ENCODE data around the gene PLA2G15.

PLA2G15 gene

GRCh38 chr16:68281368-68282063, 36.3 kb downstream of the PLA2G15 start:
- no peak overlapping the region for H3K4me3 ChIP-seq (ENCODE audit: low read length in 2 of 2)
- H3K9me3 ChIP-seq (ENCODE audit: control insufficient read depth in 2 of 2, low read length in 2 of 2) = no peaks in the 10 kb centered on the region
- no peaks in the 10 kb centered on the region for H3K27me3 ChIP-seq (ENCODE audit: control insufficient read depth in 1 of 2, insufficient read depth in 2 of 2, low read length in 2 of 2)
- H3K4me1 ChIP-seq (ENCODE audit: control insufficient read depth, insufficient read depth, low read length) = peaks cover 11% of the 10 kb centered on the region
- H3K9ac ChIP-seq (ENCODE audit: low read length in 2 of 2) = no peak overlapping the region
- peaks cover under 1 to 20% of the 10 kb centered on the region in 2 donors for H3K36me3 ChIP-seq (ENCODE audit: control insufficient read depth in 2 of 2, insufficient read depth in 2 of 2, low read length in 2 of 2)
- no peak overlapping the region for H3K27ac ChIP-seq (ENCODE audit: low read length)

- Histone ChIP-seq H3K36me3 (ENCODE audit: control insufficient read depth in 2 of 2, insufficient read depth in 2 of 2, low read length in 2 of 2) (peaks cover 3 to 20% of the 10 kb centered on the region in 2 donors), H3K4me3 (ENCODE audit: low read length in 2 of 2) (no peak overlapping the region), H3K9me3 (ENCODE audit: control insufficient read depth in 2 of 2, low read length in 2 of 2) (no peaks in the 10 kb centered on the region), H3K9ac (ENCODE audit: low read length in 2 of 2) (no peak overlapping the region), H3K27ac (ENCODE audit: low read length) (no peak overlapping the region), H3K4me1 (ENCODE audit: control insufficient read depth, insufficient read depth, low read length) (peaks cover 9% of the 10 kb centered on the region), H3K27me3 (ENCODE audit: control insufficient read depth in 1 of 2, insufficient read depth in 2 of 2, low read length in 2 of 2) (no peaks in the 10 kb centered on the region)
Measured at GRCh38 chr16:68282064-68282452, 36.9 kb downstream of the PLA2G15 start.

- H3K4me1 ChIP-seq (ENCODE audit: control insufficient read depth, insufficient read depth, low read length) = peaks cover 19% of the 10 kb centered on the region
- H3K27me3 ChIP-seq (ENCODE audit: control insufficient read depth in 1 of 2, insufficient read depth in 2 of 2, low read length in 2 of 2) = no peaks in the 10 kb centered on the region
Measured at GRCh38 chr16:68283346-68283745, 38.2 kb downstream of the PLA2G15 start.

GRCh38 chr16:68283801-68284598, 38.8 kb downstream of the PLA2G15 start:
- H3K9ac ChIP-seq (ENCODE audit: low read length in 2 of 2) = no peak overlapping the region
- no peaks in the 10 kb centered on the region for H3K27me3 ChIP-seq (ENCODE audit: control insufficient read depth in 1 of 2, insufficient read depth in 2 of 2, low read length in 2 of 2)
- peaks cover 19% of the 10 kb centered on the region for H3K4me1 ChIP-seq (ENCODE audit: control insufficient read depth, insufficient read depth, low read length)
- peaks cover 13 to 30% of the 10 kb centered on the region in 2 donors for H3K36me3 ChIP-seq (ENCODE audit: control insufficient read depth in 2 of 2, insufficient read depth in 2 of 2, low read length in 2 of 2)
- H3K4me3 ChIP-seq (ENCODE audit: low read length in 2 of 2) = no peak overlapping the region
- no peak overlapping the region for H3K27ac ChIP-seq (ENCODE audit: low read length)
- H3K9me3 ChIP-seq (ENCODE audit: control insufficient read depth in 2 of 2, low read length in 2 of 2) = no peaks in the 10 kb centered on the region

More at GRCh38 chr16:68283346-68283745, 38.2 kb downstream of the PLA2G15 start:
- Histone ChIP-seq H3K36me3 (ENCODE audit: control insufficient read depth in 2 of 2, insufficient read depth in 2 of 2, low read length in 2 of 2) (peaks cover 13 to 30% of the 10 kb centered on the region in 2 donors), H3K4me3 (ENCODE audit: low read length in 2 of 2) (no peak overlapping the region), H3K9ac (ENCODE audit: low read length in 2 of 2) (no peak overlapping the region), H3K27ac (ENCODE audit: low read length) (no peak overlapping the region), H3K9me3 (ENCODE audit: control insufficient read depth in 2 of 2, low read length in 2 of 2) (no peaks in the 10 kb centered on the region)

GRCh38 chr16:68284847-68285246, 39.7 kb downstream of the PLA2G15 start:
- H3K9ac ChIP-seq (ENCODE audit: low read length in 2 of 2) = no peak overlapping the region
- peaks cover 13 to 28% of the 10 kb centered on the region in 2 donors for H3K36me3 ChIP-seq (ENCODE audit: control insufficient read depth in 2 of 2, insufficient read depth in 2 of 2, low read length in 2 of 2)
- no peak overlapping the region for H3K27ac ChIP-seq (ENCODE audit: low read length)
- no peaks in the 10 kb centered on the region for H3K27me3 ChIP-seq (ENCODE audit: control insufficient read depth in 1 of 2, insufficient read depth in 2 of 2, low read length in 2 of 2)
- H3K4me1 ChIP-seq (ENCODE audit: control insufficient read depth, insufficient read depth, low read length) = peaks cover 19% of the 10 kb centered on the region
- H3K4me3 ChIP-seq (ENCODE audit: low read length in 2 of 2) = no peak overlapping the region
- H3K9me3 ChIP-seq (ENCODE audit: control insufficient read depth in 2 of 2, low read length in 2 of 2) = no peaks in the 10 kb centered on the region

- H3K9me3 ChIP-seq (ENCODE audit: control insufficient read depth in 2 of 2, low read length in 2 of 2) = no peaks in the 10 kb centered on the region
- H3K4me3 ChIP-seq (ENCODE audit: low read length in 2 of 2) = no peak overlapping the region
- no peak overlapping the region for H3K9ac ChIP-seq (ENCODE audit: low read length in 2 of 2)
- H3K4me1 ChIP-seq (ENCODE audit: control insufficient read depth, insufficient read depth, low read length) = peaks cover 19% of the 10 kb centered on the region
- no peaks in the 10 kb centered on the region for H3K27me3 ChIP-seq (ENCODE audit: control insufficient read depth in 1 of 2, insufficient read depth in 2 of 2, low read length in 2 of 2)
- H3K36me3 ChIP-seq (ENCODE audit: control insufficient read depth in 2 of 2, insufficient read depth in 2 of 2, low read length in 2 of 2) = peaks cover 16 to 29% of the 10 kb centered on the region in 2 donors
- no peak overlapping the region for H3K27ac ChIP-seq (ENCODE audit: low read length)
Measured at GRCh38 chr16:68285683-68286082, 40.5 kb downstream of the PLA2G15 start.

GRCh38 chr16:68286153-68287074, 41.2 kb downstream of the PLA2G15 start:
- Histone ChIP-seq H3K4me3 (ENCODE audit: low read length in 2 of 2) (no peak overlapping the region), H3K27ac (ENCODE audit: low read length) (no peak overlapping the region), H3K4me1 (ENCODE audit: control insufficient read depth, insufficient read depth, low read length) (peaks cover 19% of the 10 kb centered on the region), H3K27me3 (ENCODE audit: control insufficient read depth in 1 of 2, insufficient read depth in 2 of 2, low read length in 2 of 2) (no peaks in the 10 kb centered on the region), H3K9ac (ENCODE audit: low read length in 2 of 2) (no peak overlapping the region), H3K36me3 (ENCODE audit: control insufficient read depth in 2 of 2, insufficient read depth in 2 of 2, low read length in 2 of 2) (peaks cover 21 to 36% of the 10 kb centered on the region in 2 donors), H3K9me3 (ENCODE audit: control insufficient read depth in 2 of 2, low read length in 2 of 2) (no peaks in the 10 kb centered on the region)

- H3K36me3 ChIP-seq (ENCODE audit: control insufficient read depth in 2 of 2, insufficient read depth in 2 of 2, low read length in 2 of 2) = peaks cover 28 to 41% of the 10 kb centered on the region in 2 donors
- no peak overlapping the region for H3K27ac ChIP-seq (ENCODE audit: low read length)
- no peak overlapping the region for H3K9ac ChIP-seq (ENCODE audit: low read length in 2 of 2)
- H3K4me1 ChIP-seq (ENCODE audit: control insufficient read depth, insufficient read depth, low read length) = peaks cover 19% of the 10 kb centered on the region
- no peaks in the 10 kb centered on the region for H3K9me3 ChIP-seq (ENCODE audit: control insufficient read depth in 2 of 2, low read length in 2 of 2)
- no peaks in the 10 kb centered on the region for H3K27me3 ChIP-seq (ENCODE audit: control insufficient read depth in 1 of 2, insufficient read depth in 2 of 2, low read length in 2 of 2)
- H3K4me3 ChIP-seq (ENCODE audit: low read length in 2 of 2) = no peak overlapping the region
Measured at GRCh38 chr16:68287276-68288251, 42.4 kb downstream of the PLA2G15 start.

- Histone ChIP-seq H3K27ac (ENCODE audit: low read length) (no peak overlapping the region), H3K27me3 (ENCODE audit: control insufficient read depth in 1 of 2, insufficient read depth in 2 of 2, low read length in 2 of 2) (no peaks in the 10 kb centered on the region), H3K4me1 (ENCODE audit: control insufficient read depth, insufficient read depth, low read length) (peaks cover 19% of the 10 kb centered on the region), H3K9ac (ENCODE audit: low read length in 2 of 2) (no peak overlapping the region), H3K4me3 (ENCODE audit: low read length in 2 of 2) (no peak overlapping the region), H3K36me3 (ENCODE audit: control insufficient read depth in 2 of 2, insufficient read depth in 2 of 2, low read length in 2 of 2) (peaks cover 28 to 40% of the 10 kb centered on the region in 2 donors), H3K9me3 (ENCODE audit: control insufficient read depth in 2 of 2, low read length in 2 of 2) (no peaks in the 10 kb centered on the region)
Measured at GRCh38 chr16:68288252-68288650, 43.1 kb downstream of the PLA2G15 start.

Data from stomach smooth muscle (tissue), 2 donors.